K562 (cell line): ENCODE data around the gene TCEA3. TPM values are rescaled to one million over a fixed set of nuclear protein-coding genes. Genes with fewer than 3 reads are reported as not detected.

Source experiments
- ATAC-seq: fragments of 200-7000 bp; cut with Tn5 transposase; 3 replicates; pipeline ENCODE4 v1.9.1; 2020; ENCODE audit warnings: moderate library complexity
- BruUV-seq: library from RNA; stranded (reverse); fragments of 400-500 nt; replicated peaks from 2 replicates; lab custom pipeline; 2021; lab: Mats Ljungman, UMichigan
- CTCF ChIA-PET: fragments of 300-600 bp; formaldehyde crosslinking; extraction: SDS; loops from one replicate; lab custom pipeline; 2021; ENCODE audit warnings: low intra/inter-chr PET ratio; lab: Yijun Ruan, JAX
- POLR2A ChIA-PET: fragments of 300-600, 350-650 bp; sonication (Branson Sonifier 250); formaldehyde crosslinking; extraction: SDS; loops from one replicate; lab custom pipeline; 2021; ENCODE audit warnings: antibody characterized with exemption, inconsistent platforms; lab: Yijun Ruan, JAX
- DNase-seq, 4 experiments: peaks; one replicate each; pipeline versions ENCODE4 v3.0.0 to v3.0.0-alpha.2; 2011 to 2018; ENCODE audit warnings: low spot score in 3 of 4, mixed read lengths in 3 of 4; ENCODE audit errors: extremely low read depth in 1 of 4
- FAIRE-seq: peaks from 2 replicates; lab custom pipeline; 2011; peaks lifted over from hg19 to GRCh38; lab: Jason Lieb, UNC
- H2AFZ ChIP-seq: 2 replicates; pipeline ENCODE4 v1.6.0; 2011; ENCODE audit warnings: low read depth, low read length, control low read depth, inconsistent platforms
- H3K27ac ChIP-seq: fragments of 200-600 bp; 3 replicates; pipeline ENCODE4 v1.8.0; 2011; ENCODE audit warnings: low read depth, mild to moderate bottlenecking, control low read depth, inconsistent platforms, low read length, moderate library complexity, mixed read lengths; ENCODE audit errors: extremely low read depth
- H3K27me3 ChIP-seq, 2 experiments: fragments of 300-600 bp in 1 of 2; 2 replicates in 1 of 2; 3 replicates in 1 of 2; pipeline versions ENCODE4 v1.6.0 to v1.8.0; 2011; ENCODE audit warnings: inconsistent platforms in 2 of 2, low read length in 2 of 2, mild to moderate bottlenecking in 1 of 2, mixed read lengths in 1 of 2, moderate library complexity in 1 of 2; ENCODE audit not compliant: control insufficient read depth in 2 of 2, insufficient read depth in 2 of 2
- H3K36me3 ChIP-seq: fragments of 300-600 bp; 3 replicates; pipeline ENCODE4 v1.8.0; 2011; ENCODE audit warnings: mild to moderate bottlenecking, low read length, inconsistent platforms; ENCODE audit not compliant: control insufficient read depth, insufficient read depth
- H3K4me1 ChIP-seq, 2 experiments: fragments of 200-600 bp in 1 of 2; replicated peaks in 1 of 2; 2 replicates in 1 of 2; 3 replicates in 1 of 2; pipeline versions ENCODE4 v1.5.1 to v1.8.0; 2011; ENCODE audit warnings: inconsistent platforms in 2 of 2, low read length in 2 of 2, mild to moderate bottlenecking in 1 of 2, mixed read lengths in 1 of 2, moderate library complexity in 1 of 2; ENCODE audit not compliant: control insufficient read depth in 2 of 2, insufficient read depth in 2 of 2
- H3K4me2 ChIP-seq: 2 replicates; pipeline ENCODE4 v1.6.1; 2011; ENCODE audit warnings: low read length, control low read depth, inconsistent platforms, mixed read lengths; ENCODE audit not compliant: insufficient read depth
- H3K4me3 ChIP-seq: fragments of 200-600 bp; sonication (generic), shearing (Covaris generic); 2 replicates; pipeline ENCODE4 v1.5.1; 2016; ENCODE audit warnings: control low read depth, inconsistent platforms
- H3K79me2 ChIP-seq: fragments of 200-600 bp; 3 replicates; pipeline ENCODE4 v1.8.0; 2011; ENCODE audit warnings: low read length, inconsistent platforms; ENCODE audit not compliant: control insufficient read depth, insufficient read depth
- H3K9ac ChIP-seq, 2 experiments: 2 replicates each; pipeline versions ENCODE4 v1.6.0 to v1.6.1; 2011; ENCODE audit warnings: low read depth in 2 of 2, low read length in 2 of 2, control low read depth in 1 of 2, inconsistent platforms in 1 of 2, mild to moderate bottlenecking in 1 of 2, mixed read lengths in 1 of 2; ENCODE audit not compliant: insufficient read depth in 1 of 2
- H3K9me1 ChIP-seq: one replicate; pipeline ENCODE4 v1.6.0; 2011; ENCODE audit warnings: inconsistent platforms, mild to moderate bottlenecking, low read length, moderate library complexity; ENCODE audit not compliant: control insufficient read depth, insufficient read depth
- H3K9me3 ChIP-seq: replicated peaks from 2 replicates; pipeline ENCODE4 v1.5.1; 2011; ENCODE audit warnings: low read depth, low read length, inconsistent platforms; ENCODE audit not compliant: control insufficient read depth, insufficient read depth
- H4K20me1 ChIP-seq: replicated peaks from 2 replicates; pipeline ENCODE4 v1.6.1; 2011; ENCODE audit warnings: low read length, inconsistent platforms, mixed read lengths; ENCODE audit not compliant: control insufficient read depth, insufficient read depth
- CAMTA2 ChIP-seq: fragments of 250-450 bp; sonication (Bioruptor Pico); conservative IDR thresholded peaks from 2 replicates; pipeline ENCODE4 v1.5.1; 2022
- CTCF ChIP-seq, 3 experiments: IDR thresholded peaks in 2 of 3; conservative IDR thresholded peaks in 1 of 3; 2 replicates each; pipeline ENCODE4 v1.5.1; 2011 to 2012; ENCODE audit warnings: low read length in 3 of 3, mild to moderate bottlenecking in 3 of 3, control low read depth in 2 of 3, improper control_type of control experiment in 1 of 3, inconsistent platforms in 1 of 3, low read depth in 1 of 3, mixed read lengths in 1 of 3, moderate library complexity in 1 of 3; ENCODE audit not compliant: insufficient read depth in 2 of 3
- HMG20A ChIP-seq: fragments of 450-650 bp; formaldehyde crosslinking; conservative IDR thresholded peaks from 2 replicates; pipeline ENCODE4 v1.4.0; 2020; ENCODE audit warnings: mild to moderate bottlenecking, mixed read lengths
- NRF1 ChIP-seq, 2 experiments: fragments of 450-650 bp; IDR thresholded peaks in 1 of 2; conservative IDR thresholded peaks in 1 of 2; 2 replicates each; pipeline ENCODE4 v1.6.1; 2014; ENCODE audit warnings: mild to moderate bottlenecking in 2 of 2
- ZNF589 ChIP-seq: fragments of 200-800 bp; sonication (Bioruptor generic); IDR thresholded peaks from 2 replicates; pipeline ENCODE4 v1.6.1; 2016; ENCODE audit warnings: low read depth, missing genetic modification characterization, missing compliant biosample characterization
- WGBS: fragments of 100-300 bp; shearing (Covaris generic); methylation state at CpG from one replicate; pipeline ENCODE4 v1.1.6; 2016; ENCODE audit warnings: low coverage, mixed read lengths; ENCODE audit not compliant: insufficient coverage; ENCODE audit errors: missing lambda C conversion rate; 5-methylcytosine and 5-hydroxymethylcytosine counted together
- in situ Hi-C: fragments of 300-500 bp; cut with MboI; formaldehyde crosslinking; loops from 4 replicates; pipeline ENCODE4 v1.15.0; 2018; ENCODE audit warnings: inconsistent platforms, mixed read lengths
- intact Hi-C: fragments of 100-400 bp; cut with micrococcal nuclease; formaldehyde crosslinking; loops from 2 replicates; pipeline ENCODE4 v1.14.2; 2022
- polyA plus RNA-seq, 8 experiments: library from polyadenylated mRNA; depleted of rRNA in 4 of 8; stranded (reverse) in 5 of 8; unstranded in 3 of 8; fragments of >200 nt; fragmentation: Nextera tagmentation in 2 of 8; fragmentation: Illumina TruSeq in 1 of 8; extraction: Ambion mirVana in 2 of 8; extraction: Trizol in 1 of 8; gene quantifications; 2 replicates each; pipeline versions ENCODE4 v1.2.1 to v1.2.3, GENCODE V29; 2011 to 2014; ENCODE audit warnings: inconsistent platforms in 1 of 8, missing spikeins in 1 of 8
- total RNA-seq, 7 experiments: library from RNA; depleted of rRNA in 6 of 7; stranded (reverse); fragments of >200 nt in 6 of 7; fragmentation: Illumina TruSeq in 2 of 7; extraction: Trizol in 2 of 7; gene quantifications; 2 replicates each; pipeline versions ENCODE4 v1.2.1 to v1.2.3, GENCODE V29; 2011 to 2021; ENCODE audit warnings: low replicate concordance in 1 of 7
- TF ChIP-seq, protein P1 (sequence below), 2 experiments: fragments of 450-650 bp; IDR thresholded peaks; 2 replicates each; pipeline ENCODE4 v1.6.1; 2018; ENCODE audit warnings: mild to moderate bottlenecking in 2 of 2, low read depth in 1 of 2; ENCODE audit not compliant: partially characterized antibody in 2 of 2
- TF ChIP-seq, protein P2 (sequence below): fragments of 250-450 bp; sonication (Bioruptor Pico); IDR thresholded peaks from 2 replicates; pipeline ENCODE4 v1.8.0; 2021; ENCODE audit warnings: borderline replicate concordance, mild to moderate bottlenecking, moderate library complexity; ENCODE audit not compliant: poor library complexity, severe bottlenecking

TCEA3 gene
- total and polyA plus RNA-seq, 9 of the 15 experiments (the other 6 are each of a cell fraction or from before 2014, with no cell fraction given) = 0.03 to 0.55 (median 0.36) TPM

- TF ChIP-seq, protein P1, sequence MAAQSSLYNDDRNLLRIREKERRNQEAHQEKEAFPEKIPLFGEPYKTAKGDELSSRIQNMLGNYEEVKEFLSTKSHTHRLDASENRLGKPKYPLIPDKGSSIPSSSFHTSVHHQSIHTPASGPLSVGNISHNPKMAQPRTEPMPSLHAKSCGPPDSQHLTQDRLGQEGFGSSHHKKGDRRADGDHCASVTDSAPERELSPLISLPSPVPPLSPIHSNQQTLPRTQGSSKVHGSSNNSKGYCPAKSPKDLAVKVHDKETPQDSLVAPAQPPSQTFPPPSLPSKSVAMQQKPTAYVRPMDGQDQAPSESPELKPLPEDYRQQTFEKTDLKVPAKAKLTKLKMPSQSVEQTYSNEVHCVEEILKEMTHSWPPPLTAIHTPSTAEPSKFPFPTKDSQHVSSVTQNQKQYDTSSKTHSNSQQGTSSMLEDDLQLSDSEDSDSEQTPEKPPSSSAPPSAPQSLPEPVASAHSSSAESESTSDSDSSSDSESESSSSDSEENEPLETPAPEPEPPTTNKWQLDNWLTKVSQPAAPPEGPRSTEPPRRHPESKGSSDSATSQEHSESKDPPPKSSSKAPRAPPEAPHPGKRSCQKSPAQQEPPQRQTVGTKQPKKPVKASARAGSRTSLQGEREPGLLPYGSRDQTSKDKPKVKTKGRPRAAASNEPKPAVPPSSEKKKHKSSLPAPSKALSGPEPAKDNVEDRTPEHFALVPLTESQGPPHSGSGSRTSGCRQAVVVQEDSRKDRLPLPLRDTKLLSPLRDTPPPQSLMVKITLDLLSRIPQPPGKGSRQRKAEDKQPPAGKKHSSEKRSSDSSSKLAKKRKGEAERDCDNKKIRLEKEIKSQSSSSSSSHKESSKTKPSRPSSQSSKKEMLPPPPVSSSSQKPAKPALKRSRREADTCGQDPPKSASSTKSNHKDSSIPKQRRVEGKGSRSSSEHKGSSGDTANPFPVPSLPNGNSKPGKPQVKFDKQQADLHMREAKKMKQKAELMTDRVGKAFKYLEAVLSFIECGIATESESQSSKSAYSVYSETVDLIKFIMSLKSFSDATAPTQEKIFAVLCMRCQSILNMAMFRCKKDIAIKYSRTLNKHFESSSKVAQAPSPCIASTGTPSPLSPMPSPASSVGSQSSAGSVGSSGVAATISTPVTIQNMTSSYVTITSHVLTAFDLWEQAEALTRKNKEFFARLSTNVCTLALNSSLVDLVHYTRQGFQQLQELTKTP (IDR thresholded peaks at IDR 0.05; ENCODE audit: low read depth in 1 of 2, partially characterized antibody in 2 of 2) = no peak
- no peak for TF ChIP-seq HMG20A
- TF ChIP-seq, protein P2, sequence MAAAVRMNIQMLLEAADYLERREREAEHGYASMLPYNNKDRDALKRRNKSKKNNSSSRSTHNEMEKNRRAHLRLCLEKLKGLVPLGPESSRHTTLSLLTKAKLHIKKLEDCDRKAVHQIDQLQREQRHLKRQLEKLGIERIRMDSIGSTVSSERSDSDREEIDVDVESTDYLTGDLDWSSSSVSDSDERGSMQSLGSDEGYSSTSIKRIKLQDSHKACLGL (CRISPR knock-in tag) = no peak
- no peak for TF ChIP-seq CAMTA2 (CRISPR knock-in tag)
Measured at GRCh38 chr1:23427550-23427949, 3.0 kb upstream of the TCEA3 start (continued).

- peaks cover 13 to 29% of the 10 kb centered on the region in 2 experiments for H3K4me1 ChIP-seq
- peaks cover 18% of the 10 kb centered on the region; the same call in 2 of the 3 replicates for H3K36me3 ChIP-seq
- no peaks in the 10 kb centered on the region for H4K20me1 ChIP-seq
- no peak overlapping the region for H3K4me3 ChIP-seq
- no peaks in the 10 kb centered on the region for H3K27me3 ChIP-seq
- no peak overlapping the region for H2AFZ ChIP-seq
- BruUV-seq = no TSS peak
- H3K4me2 ChIP-seq = no peak overlapping the region
- H3K9ac ChIP-seq = no peak overlapping the region
- CTCF ChIA-PET = no interaction called here
- in situ Hi-C loops = no loop called here
- 0 out of 3 replicates have a peak, but pooled peaks have one; percentile 6 for ATAC-seq
- no peaks in the 10 kb centered on the region for H3K79me2 ChIP-seq
- TF ChIP-seq ZNF589 (CRISPR knock-in tag) = no peak
- 0 out of 6 replicates have a peak, but pooled peaks of 1 of the 3 experiments have one; percentile 9 for TF ChIP-seq CTCF (IDR thresholded peaks at IDR 0.05 in 2 of 3, conservative IDR thresholded peaks at IDR 0.05 in 1 of 3; ENCODE audit: insufficient read depth in 2 of 3, low read depth in 1 of 3, low read length in 3 of 3)
- TF ChIP-seq NRF1 (conservative IDR thresholded peaks at IDR 0.05 in 1 of 2, IDR thresholded peaks at IDR 0.05 in 1 of 2) = no peak
- TF ChIP-seq, all 486 proteins: peak for 1
- intact Hi-C loops = loop anchor here (10.0 kb wide), 1 partner anchor 108 kb away; the partner anchor contains the start of gene E2F2
- no peak for FAIRE-seq
- no peak overlapping the region for H3K27ac ChIP-seq
- DNase-seq = no peak
- H3K9me1 ChIP-seq = no peaks in the 10 kb centered on the region
- H3K9me3 ChIP-seq = no peaks in the 10 kb centered on the region
- POLR2A ChIA-PET = interaction anchor here (0.6 to 1.7 kb wide), 2 partner anchors 25 to 365 kb away, joined by 4 to 6 read pairs; no protein-coding TSS in a partner anchor
- 7% methylated on average over 2 of the region's 2 CpGs for WGBS
Measured at GRCh38 chr1:23426828-23427227, 2.3 kb upstream of the TCEA3 start.
